Testis (tissue), 2 donors: ENCODE data around the gene ZNF282.

Source experiments
- CTCF ChIP-seq, 3 experiments: fragments of 450-650 bp in 2 of 3; fragments of 200-600 bp in 1 of 3; sonication (generic) in 1 of 3; IDR thresholded peaks; one replicate each; pipeline ENCODE4 v1.5.1; 2016 to 2019; ENCODE audit warnings: antibody characterized with exemption in 3 of 3, mild to moderate bottlenecking in 2 of 3, moderate library complexity in 1 of 3
- POLR2A ChIP-seq: fragments of 450-650 bp; IDR thresholded peaks from one replicate; pipeline ENCODE4 v1.6.1; 2017; ENCODE audit warnings: antibody characterized with exemption, mild to moderate bottlenecking, moderate library complexity

- TF ChIP-seq CTCF (IDR thresholded peaks at IDR 0.05), result no peak
- TF ChIP-seq POLR2A, result no peak
Measured at GRCh38 chr7:149191851-149192250, 3.5 kb upstream of the ZNF282 start.
